ENCODE results near the gene SERPINA6.
A peak's percentile ranks its signal among the peaks of the same experiment; 100 is the strongest.
"Not testable (repeated sequence)": the region's sequence is repeated elsewhere in the genome, so short reads cannot be mapped to it uniquely, and the experiment has no call there.

SERPINA6 gene

DNA sequence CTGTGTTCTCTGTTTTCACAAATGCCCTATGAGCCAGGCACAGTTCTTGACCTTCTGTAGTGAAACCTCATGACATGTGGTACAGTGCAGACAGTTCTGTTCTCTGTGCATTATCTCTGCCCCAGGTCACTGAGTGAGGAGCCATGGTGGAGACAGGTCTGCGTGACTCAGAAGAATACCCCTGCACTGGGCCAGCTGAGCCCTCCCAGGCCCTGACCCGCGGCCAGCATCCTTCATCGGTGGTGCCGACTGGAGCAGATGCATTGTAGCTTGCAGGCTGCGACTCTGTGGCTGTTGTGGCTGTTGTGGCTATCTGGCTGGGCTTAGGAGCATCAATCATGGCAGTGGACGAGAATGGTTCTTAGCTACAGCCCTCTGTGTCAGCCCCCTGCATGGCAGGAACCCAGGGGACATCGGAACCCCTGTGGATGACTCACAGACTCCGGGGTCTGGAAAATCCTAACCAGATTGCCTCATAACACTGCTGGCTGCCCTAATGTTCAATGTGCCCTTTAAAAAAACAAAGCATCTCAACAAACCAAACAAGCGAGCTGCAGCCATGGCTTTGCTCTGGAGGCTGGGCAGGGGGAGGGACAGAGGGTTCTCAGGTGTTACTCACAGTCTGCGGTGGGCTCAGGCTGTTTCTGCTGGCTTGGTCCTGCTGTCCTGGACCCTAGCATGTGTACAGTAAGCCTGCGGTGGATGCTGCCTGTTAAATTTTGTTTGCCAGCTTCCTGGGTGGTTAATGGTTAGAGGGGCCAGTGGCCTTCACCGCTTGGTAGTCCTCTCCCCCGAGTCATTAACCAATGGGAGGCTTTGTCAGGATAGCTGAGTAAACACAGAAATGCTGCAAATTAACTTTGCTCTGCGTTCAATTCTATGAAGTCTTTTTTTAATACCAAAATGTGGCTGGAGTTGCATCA, at the start of gene SERPINA6:
SERPINA6 (minus strand) TSS at position 689 of the 923 bp plus-strand sequence. CDS start 8,688 bp downstream, outside the sequence.
- no peak for DNase-seq (ENCODE audit: low spot score)

DNA sequence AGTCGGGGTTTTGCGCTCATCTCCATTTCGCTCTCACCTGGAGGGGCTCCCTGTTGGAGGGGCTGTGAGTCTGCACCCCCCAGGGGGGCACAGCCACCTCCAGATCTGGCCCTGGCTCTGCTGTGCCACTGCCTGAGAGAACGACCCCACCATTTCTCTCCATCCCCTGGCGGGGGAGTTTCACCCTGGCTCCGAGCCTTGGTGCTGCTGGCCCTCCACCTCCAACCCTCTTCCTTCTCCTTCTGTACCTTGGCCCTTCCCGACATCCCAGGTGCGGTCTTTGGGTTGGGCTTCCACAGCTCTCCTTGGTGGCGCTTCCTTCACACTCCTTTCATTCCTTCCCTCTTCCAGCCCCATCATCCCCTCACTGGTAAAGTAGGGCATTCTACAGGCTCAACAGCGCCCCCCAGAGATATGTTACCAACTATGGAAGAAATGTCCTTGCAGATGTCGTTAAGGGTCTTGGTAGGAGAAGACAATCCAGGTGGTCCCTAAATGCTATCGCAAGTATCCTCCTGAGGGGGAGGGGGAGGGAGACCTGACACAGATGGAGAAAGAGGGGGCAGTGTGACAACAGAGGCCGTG, 49.0 kb upstream of the SERPINA6 start:
- DNase-seq (ENCODE audit: low spot score) = no peak

DNA sequence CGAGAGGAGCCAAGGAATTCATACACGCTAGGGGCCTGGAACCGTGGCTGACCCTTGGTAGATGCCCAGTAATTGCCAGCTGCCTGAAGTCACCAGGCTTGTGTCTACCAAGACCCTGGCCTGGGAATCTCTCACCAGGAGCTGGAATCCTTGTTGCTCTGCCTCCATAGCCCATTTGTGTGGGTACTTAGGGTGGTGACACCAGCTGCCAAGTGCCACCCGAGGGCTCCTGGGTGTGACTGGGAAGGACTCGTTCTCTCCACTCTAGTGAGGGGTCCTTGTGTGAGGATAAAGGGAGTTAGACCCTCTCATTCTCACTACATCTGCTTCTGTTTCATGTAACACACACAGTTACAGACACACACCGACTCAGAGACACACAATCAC, 47.4 kb upstream of the SERPINA6 start:
- DNase-seq (ENCODE audit: low spot score) = no peak

GRCh38 chr14:94369766-94370523, 46.8 kb upstream of the SERPINA6 start:
- DNase-seq (ENCODE audit: low spot score) = not testable (repeated sequence)

GRCh38 chr14:94368956-94369355, 45.8 kb upstream of the SERPINA6 start:
- DNase-seq (ENCODE audit: low spot score) = no peak

GRCh38 chr14:94368243-94368590, 45.1 kb upstream of the SERPINA6 start:
- no peak for DNase-seq (ENCODE audit: low spot score)

- no peak for DNase-seq (ENCODE audit: low spot score)
Observed at GRCh38 chr14:94367347-94368242, 44.5 kb upstream of the SERPINA6 start.

DNA sequence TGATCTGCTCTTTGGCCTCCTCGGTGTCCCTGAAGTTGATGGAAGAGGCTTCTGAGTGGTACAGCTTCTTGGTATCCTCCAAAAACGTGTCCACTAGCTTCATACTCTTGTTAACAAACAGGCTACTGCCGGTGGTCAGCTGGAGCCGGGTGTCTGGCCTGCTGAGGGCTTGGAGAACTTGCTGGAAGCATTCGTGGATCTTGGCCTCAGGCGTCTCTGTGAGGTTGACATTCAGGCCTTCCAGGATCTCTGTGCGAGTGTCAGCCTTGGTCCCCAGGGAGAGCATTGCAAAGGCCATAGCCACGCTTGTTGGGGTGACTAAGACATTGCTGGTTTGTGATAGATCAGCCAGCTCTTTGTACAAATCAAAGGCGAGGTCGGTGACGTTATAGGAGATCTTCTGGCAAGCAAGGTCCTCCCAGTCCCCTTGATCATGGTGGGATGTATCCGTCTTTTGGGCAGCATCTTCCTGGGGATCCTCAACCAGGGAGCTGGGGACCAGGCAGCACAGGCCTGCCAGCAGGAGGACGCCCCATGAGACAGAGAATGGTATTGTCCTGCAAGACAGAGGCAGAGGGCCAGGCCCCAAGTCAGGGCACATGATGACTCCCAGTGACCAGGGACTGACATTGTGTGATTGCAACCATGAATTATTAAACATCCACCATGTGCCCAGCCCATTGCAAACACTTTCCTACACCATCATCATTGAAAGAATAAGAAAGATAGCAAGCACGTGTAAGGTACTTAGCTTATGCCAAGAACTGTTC, 43.2 kb upstream of the SERPINA6 start, which contains the start of gene SERPINA2:
SERPINA2 (minus strand) TSS at position 553 of the 770 bp plus-strand sequence.
- DNase-seq (ENCODE audit: low spot score) = no peak

- DNase-seq (ENCODE audit: low spot score) = no peak
Observed at GRCh38 chr14:94365624-94366023, 42.5 kb upstream of the SERPINA6 start.

- DNase-seq (ENCODE audit: low spot score) = no peak
Observed at GRCh38 chr14:94364964-94365363, 41.8 kb upstream of the SERPINA6 start.

DNA sequence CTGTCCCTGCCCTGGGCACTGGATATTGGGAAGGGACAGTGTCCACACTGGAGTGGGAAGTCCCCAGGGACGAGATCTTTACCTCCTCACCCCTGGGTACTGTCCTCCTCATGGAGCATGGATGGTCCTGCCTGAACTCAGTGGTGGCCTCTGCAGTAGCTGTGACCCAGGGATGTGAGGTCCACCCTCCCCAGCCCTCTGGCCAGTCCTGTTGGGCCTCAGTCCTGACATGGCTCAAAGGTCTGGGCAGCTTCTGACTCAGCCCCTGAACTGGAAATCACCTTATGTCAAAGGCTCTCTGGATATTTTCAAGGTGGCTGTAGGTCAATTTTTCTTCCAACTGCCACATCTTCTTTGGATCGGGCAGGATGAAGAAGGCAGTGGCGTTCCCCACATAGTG, 40.9 kb upstream of the SERPINA6 start:
- DNase-seq (ENCODE audit: low spot score) = no peak

- DNase-seq (ENCODE audit: low spot score) = no peak
Observed at GRCh38 chr14:94363151-94363624, 40.1 kb upstream of the SERPINA6 start.

GRCh38 chr14:94362614-94363133, 39.5 kb upstream of the SERPINA6 start:
- DNase-seq (ENCODE audit: low spot score) = no peak

DNA sequence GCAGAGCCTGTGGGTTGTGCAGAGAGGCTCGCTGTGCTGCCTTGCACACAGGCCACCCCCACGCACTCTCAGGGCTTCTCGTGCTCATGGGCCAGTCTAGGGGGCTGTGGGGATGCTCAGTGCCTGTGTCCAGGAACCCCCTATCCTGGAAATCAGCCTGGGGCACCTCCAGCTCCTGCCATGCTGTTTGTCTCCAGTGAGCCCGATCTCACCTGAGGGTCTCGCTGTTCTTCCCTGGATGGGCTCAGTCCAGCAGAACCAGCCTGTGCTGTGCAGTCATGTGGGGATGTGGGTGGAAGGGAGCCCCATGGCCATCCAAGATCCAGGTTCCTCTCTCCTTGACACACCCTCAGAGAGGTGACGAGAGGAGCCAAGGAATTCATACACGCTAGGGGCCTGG, 38.5 kb upstream of the SERPINA6 start:
- DNase-seq (ENCODE audit: low spot score) = no peak

DNA sequence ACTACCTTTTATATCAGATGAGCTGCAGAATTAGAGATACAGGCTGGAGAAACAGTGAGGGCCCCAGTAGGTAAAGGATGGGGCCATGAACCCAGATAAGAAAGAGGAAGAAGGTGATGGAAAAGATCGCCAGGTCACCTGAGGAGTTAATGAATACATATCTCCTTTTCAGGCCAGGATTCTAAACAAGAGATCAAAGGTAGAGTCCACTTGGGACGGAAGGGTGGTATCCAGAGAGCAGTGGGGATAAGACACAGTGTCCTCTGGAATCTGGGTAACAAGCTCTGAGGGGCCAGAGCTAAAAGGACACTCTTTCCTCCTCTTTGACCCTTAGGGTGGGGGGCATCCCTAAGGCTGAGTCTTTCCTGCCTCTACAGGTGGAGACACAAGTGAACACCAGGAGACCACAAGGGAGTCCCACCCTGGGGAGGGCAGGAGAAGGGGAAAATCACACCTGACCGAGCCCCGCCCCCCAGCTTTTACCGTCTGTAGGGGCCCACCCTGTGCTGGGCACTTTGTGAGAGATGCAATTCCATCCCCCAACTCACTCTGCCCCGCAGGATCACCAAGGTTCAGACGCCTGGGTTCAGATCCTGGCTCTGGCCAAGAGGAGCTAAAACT, 37.9 kb upstream of the SERPINA6 start:
- DNase-seq (ENCODE audit: low spot score) = no peak

- DNase-seq (ENCODE audit: low spot score) = no peak
Observed at GRCh38 chr14:94357166-94357565, 34.0 kb upstream of the SERPINA6 start.

- no peak for DNase-seq (ENCODE audit: low spot score)
Observed at GRCh38 chr14:94356379-94357056, 33.4 kb upstream of the SERPINA6 start.

- DNase-seq (ENCODE audit: low spot score) = peak; percentile 26
Observed at GRCh38 chr14:94355191-94355794, 32.2 kb upstream of the SERPINA6 start.

DNA sequence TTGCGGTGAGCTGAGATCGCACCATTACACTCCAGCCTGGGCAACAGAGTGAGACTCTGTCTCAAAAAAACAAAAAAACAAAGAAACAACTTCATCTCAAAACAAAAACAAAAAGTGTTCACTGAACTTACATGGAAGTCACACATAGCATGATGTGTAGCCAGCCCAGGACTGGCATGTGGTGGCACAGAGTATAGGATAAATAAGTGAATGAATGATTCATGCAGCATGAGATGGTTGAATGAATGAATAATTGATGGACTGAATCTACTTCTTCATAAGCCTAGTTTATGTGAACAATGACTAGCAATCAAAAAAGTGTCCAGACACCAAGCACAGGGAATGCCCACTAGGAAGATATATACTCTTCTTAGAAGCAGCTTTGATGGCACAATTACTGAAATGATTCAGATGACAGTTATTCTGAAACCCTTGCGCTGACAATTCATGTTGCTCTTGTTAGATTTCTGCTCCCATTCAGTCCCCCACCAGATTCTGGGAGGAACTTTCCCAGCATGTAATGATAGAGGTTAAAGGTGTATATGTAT, 31.6 kb upstream of the SERPINA6 start:
- DNase-seq (ENCODE audit: low spot score) = no peak
